ENCODE measurements around the gene TMEM221.

Gene TMEM221

GRCh38 chr19:17469092-17469480 is 20.6 kb upstream of the TMEM221 start:
- Mint-ChIP-seq H3K9me3 (no peaks in the 10 kb centered on the region), H3K27me3 (ENCODE audit: low read depth, poor library complexity) (peaks cover 19% of the 10 kb centered on the region), H3K4me1 (peaks cover 51% of the 10 kb centered on the region), H3K27ac (peak overlapping the region; percentile 99), H3K4me3 (peak overlapping the region; percentile 93), H3K36me3 (ENCODE audit: low read depth) (peaks cover 4% of the 10 kb centered on the region)
- DNase-seq = no peak
- TF ChIP-seq CTCF (IDR thresholded peaks at IDR 0.05) = no peak

- Mint-ChIP-seq H3K4me3 (peak overlapping the region; percentile 93), H3K36me3 (ENCODE audit: low read depth) (no peaks in the 10 kb centered on the region), H3K4me1 (peaks cover 51% of the 10 kb centered on the region), H3K27me3 (ENCODE audit: low read depth, poor library complexity) (peaks cover 20% of the 10 kb centered on the region), H3K27ac (peak overlapping the region; percentile 99), H3K9me3 (no peaks in the 10 kb centered on the region)
- no peak for TF ChIP-seq CTCF (IDR thresholded peaks at IDR 0.05)
- no peak for DNase-seq
Observed at GRCh38 chr19:17468302-17469091, 20.0 kb upstream of the TMEM221 start.

DNA sequence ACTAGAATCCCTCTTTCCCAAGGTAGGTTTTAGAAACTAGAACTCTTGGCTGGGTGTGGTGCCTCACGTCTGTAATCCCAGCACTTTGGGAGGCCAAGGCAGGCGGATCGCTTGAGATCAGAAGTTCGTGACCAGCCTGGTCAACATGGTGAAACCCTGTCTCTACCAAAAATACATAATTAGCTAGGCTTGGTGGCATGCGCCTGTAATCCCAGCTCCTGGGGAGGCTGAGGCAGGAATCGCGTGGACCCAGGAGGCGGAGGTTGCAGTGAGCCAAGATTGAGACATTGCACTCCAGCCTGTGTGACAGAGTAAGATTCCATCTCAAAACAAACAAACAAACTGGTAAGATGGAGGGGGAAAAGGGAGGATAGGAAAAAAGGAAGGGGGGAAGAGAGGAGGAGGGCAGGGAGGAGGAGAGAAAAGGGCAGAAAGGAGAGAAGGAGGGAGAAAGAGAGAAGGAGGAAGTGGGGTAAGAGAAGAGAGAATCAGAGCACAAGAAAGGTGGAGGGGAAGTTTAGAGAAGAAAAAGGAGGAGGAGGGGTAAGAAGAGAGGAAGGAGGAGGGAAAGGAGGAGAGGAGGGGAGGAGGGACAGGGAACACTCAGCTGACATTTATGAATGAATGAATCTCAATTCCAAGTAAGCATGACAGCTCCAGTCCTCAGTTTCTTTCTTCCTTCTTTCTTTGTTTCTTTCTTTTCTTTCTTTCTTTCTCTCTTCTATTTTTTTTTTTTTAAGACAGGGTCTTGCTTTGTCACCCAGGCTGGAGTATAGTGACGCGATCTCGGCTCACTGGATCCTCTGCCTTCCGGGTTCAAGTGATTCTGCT is 19.2 kb upstream of the TMEM221 start:
- peak overlapping the region; percentile 93 for H3K4me3 Mint-ChIP-seq

DNA sequence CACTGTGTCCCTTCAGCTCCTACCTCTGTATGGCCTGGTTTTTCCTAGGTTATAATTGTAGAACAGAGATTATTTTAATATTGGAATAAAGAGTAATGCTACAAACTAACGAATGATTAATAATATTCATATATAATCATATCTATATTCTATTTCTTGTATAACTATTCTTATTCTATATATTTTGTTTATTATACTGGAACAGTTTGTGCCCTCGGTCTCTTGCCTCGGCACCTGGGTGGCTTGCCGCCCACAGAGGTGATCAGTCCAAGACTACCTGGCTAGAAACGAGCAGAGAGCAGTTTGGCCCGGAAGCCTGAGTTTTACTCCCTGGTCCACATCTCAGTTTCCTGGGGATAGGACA is 18.0 kb upstream of the TMEM221 start:
- Mint-ChIP-seq H3K27ac (no peak overlapping the region), H3K36me3 (ENCODE audit: low read depth) (no peaks in the 10 kb centered on the region), H3K4me1 (peaks cover 46% of the 10 kb centered on the region), H3K27me3 (ENCODE audit: low read depth, poor library complexity) (peaks cover 27% of the 10 kb centered on the region), H3K9me3 (no peaks in the 10 kb centered on the region), H3K4me3 (no peak overlapping the region)
- DNase-seq = no peak
- no peak for TF ChIP-seq CTCF (IDR thresholded peaks at IDR 0.05)

More for the DNA sequence above, 19.2 kb upstream of the TMEM221 start:
- DNase-seq = no peak
- peaks cover 51% of the 10 kb centered on the region for H3K4me1 Mint-ChIP-seq
- no peak overlapping the region for H3K27ac Mint-ChIP-seq
- peaks cover 27% of the 10 kb centered on the region for H3K27me3 Mint-ChIP-seq (ENCODE audit: low read depth, poor library complexity)
- H3K9me3 Mint-ChIP-seq = no peaks in the 10 kb centered on the region
- no peak for TF ChIP-seq CTCF (IDR thresholded peaks at IDR 0.05)
- H3K36me3 Mint-ChIP-seq (ENCODE audit: low read depth) = no peaks in the 10 kb centered on the region

DNA sequence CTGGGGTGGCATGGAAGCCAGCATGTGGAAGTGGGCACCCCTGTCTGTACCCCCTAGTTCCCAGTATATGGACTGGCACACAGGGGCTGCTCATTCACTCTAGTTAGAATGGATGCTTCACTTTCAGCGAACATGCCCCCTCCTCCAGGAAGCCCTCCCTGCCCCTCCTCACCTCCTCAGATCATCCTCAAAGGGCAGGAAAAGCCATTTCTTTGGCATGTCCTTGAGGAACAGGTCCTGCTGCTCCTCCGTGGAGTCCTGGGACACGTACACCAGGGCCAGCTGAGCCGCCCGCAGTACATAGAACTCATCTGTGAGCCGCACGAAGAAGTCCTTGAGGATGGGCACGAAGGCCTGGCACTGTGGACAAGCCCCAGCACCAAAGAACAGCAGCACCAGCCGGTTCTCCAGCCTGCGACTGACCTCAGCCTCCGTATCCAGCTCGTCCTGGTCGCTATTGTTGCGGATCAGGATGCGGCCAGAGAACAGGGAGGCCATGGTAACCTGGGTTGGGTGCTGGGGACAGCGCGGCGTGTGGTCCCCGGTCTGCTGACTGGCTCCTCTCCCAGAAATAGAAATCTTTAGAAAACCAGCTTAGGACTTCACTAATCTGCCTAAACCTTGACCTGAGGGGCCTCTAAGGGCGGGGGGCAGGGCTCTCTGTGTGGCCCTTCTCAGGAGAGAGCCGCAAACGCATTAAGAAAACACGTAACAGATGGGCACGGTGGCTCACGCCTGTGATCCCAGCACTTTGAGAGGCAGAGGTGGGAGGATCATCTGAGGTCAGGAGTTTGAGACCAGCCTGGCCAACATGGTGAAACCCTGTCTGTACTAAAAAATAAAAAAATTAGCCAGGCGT is 12.1 kb upstream of the TMEM221 start, which contains the start of gene NXNL1:
Gene NXNL1 (minus strand): TSS at position 555 of the 859 bp plus-strand sequence. CDS start 57 bp downstream, at position 498.
- Mint-ChIP-seq H3K4me1 (peaks cover 4% of the 10 kb centered on the region), H3K4me3 (no peak within 1 kb of the TSS), H3K27ac (no peak within 1 kb of the TSS), H3K27me3 (ENCODE audit: low read depth, poor library complexity) (peaks cover 72% of the 10 kb centered on the region), H3K9me3 (no peaks in the 10 kb centered on the region), H3K36me3 (ENCODE audit: low read depth) (no peaks in the 10 kb centered on the region)
- TF ChIP-seq CTCF (IDR thresholded peaks at IDR 0.05) = no peak
- no peak for DNase-seq

Data from nephron progenitor cell (in vitro differentiated cells).